WTC11 (cell line): ENCODE results near the gene CACNB3. TPM values are rescaled to one million over a fixed set of nuclear protein-coding genes. Genes with fewer than 3 reads are reported as not detected.

Experiments used
- ATAC-seq: fragments of 200-7000 bp; cut with Tn5 transposase; 2 replicates; pipeline ENCODE4 v1.10.0; 2021; ENCODE audit warnings: mild to moderate bottlenecking, moderate library complexity
- CTCF ChIA-PET: fragments of 300-600 bp; sonication (Branson Sonifier 250); formaldehyde crosslinking; loops from one replicate; lab custom pipeline; 2021; ENCODE audit warnings: antibody characterized with exemption; lab: Charles Lee
- POLR2A ChIA-PET: fragments of 350-600 bp; sonication (Branson Sonifier 250); formaldehyde crosslinking; loops from one replicate; lab custom pipeline; 2021; ENCODE audit warnings: antibody characterized with exemption; lab: Charles Lee
- DNase-seq: peaks from one replicate; pipeline ENCODE4 v3.0.0; 2021; ENCODE audit warnings: low spot score
- H3K27ac Mint-ChIP-seq: 2 replicates; pipeline ENCODE4 v1.8.0; 2021; ENCODE audit warnings: mixed read lengths
- H3K27me3 Mint-ChIP-seq: 2 replicates; pipeline ENCODE4 v1.8.0; 2021; ENCODE audit warnings: low read depth, mild to moderate bottlenecking, moderate library complexity, mixed read lengths
- H3K36me3 Mint-ChIP-seq: 2 replicates; pipeline ENCODE4 v1.8.0; 2021; ENCODE audit warnings: mixed read lengths
- H3K4me1 Mint-ChIP-seq: 2 replicates; pipeline ENCODE4 v1.8.0; 2022; ENCODE audit warnings: mixed read lengths
- H3K4me3 Mint-ChIP-seq: 2 replicates; pipeline ENCODE4 v1.8.0; 2021; ENCODE audit warnings: mild to moderate bottlenecking, moderate library complexity, mixed read lengths
- H3K9me3 Mint-ChIP-seq: 2 replicates; pipeline ENCODE4 v1.8.0; 2021; ENCODE audit warnings: mixed read lengths
- CBFB ChIP-seq: sonication (generic); formaldehyde crosslinking; IDR thresholded peaks from 2 replicates; pipeline ENCODE4 v1.8.1; 2022; ENCODE audit warnings: mild to moderate bottlenecking, low read depth, missing genetic modification reagents
- CREM ChIP-seq: sonication (generic); formaldehyde crosslinking; IDR thresholded peaks from 2 replicates; pipeline ENCODE4 v1.8.1; 2022; ENCODE audit warnings: mild to moderate bottlenecking, missing genetic modification reagents, moderate library complexity
- FOXJ3 ChIP-seq: sonication (generic); formaldehyde crosslinking; IDR thresholded peaks from 2 replicates; pipeline ENCODE4 v1.9.0; 2021; ENCODE audit warnings: missing genetic modification reagents, mild to moderate bottlenecking, borderline replicate concordance
- FOXK1 ChIP-seq: sonication (generic); formaldehyde crosslinking; IDR thresholded peaks from 2 replicates; pipeline ENCODE4 v1.8.0; 2022; ENCODE audit warnings: mild to moderate bottlenecking, moderate library complexity, missing genetic modification reagents
- NFATC4 ChIP-seq: fragments of 250-450 bp; sonication (Bioruptor Pico); IDR thresholded peaks from 2 replicates; pipeline ENCODE4 v1.9.0; 2021; ENCODE audit warnings: mild to moderate bottlenecking
- NR3C1 ChIP-seq: sonication (generic); formaldehyde crosslinking; conservative IDR thresholded peaks from 2 replicates; pipeline ENCODE4 v1.8.1; 2023; ENCODE audit warnings: low read depth, mild to moderate bottlenecking, missing genetic modification reagents
- RORB ChIP-seq: fragments of 250-450 bp; sonication (Bioruptor Pico); IDR thresholded peaks from 2 replicates; pipeline ENCODE4 v1.9.0; 2021; ENCODE audit warnings: mild to moderate bottlenecking
- SOX15 ChIP-seq: fragments of 250-450 bp; sonication (Bioruptor Pico); IDR thresholded peaks from 2 replicates; pipeline ENCODE4 v1.9.0; 2021; ENCODE audit warnings: mild to moderate bottlenecking
- SP1 ChIP-seq: sonication (generic); formaldehyde crosslinking; conservative IDR thresholded peaks from 2 replicates; pipeline ENCODE4 v1.8.1; 2022; ENCODE audit warnings: missing genetic modification reagents
- TCF7 ChIP-seq: sonication (generic); formaldehyde crosslinking; IDR thresholded peaks from 2 replicates; pipeline ENCODE4 v1.8.0; 2022; ENCODE audit warnings: mild to moderate bottlenecking, low read depth, missing genetic modification reagents, moderate library complexity
- TEAD1 ChIP-seq: sonication (generic); formaldehyde crosslinking; IDR thresholded peaks from 2 replicates; pipeline ENCODE4 v1.8.0; 2022; ENCODE audit warnings: mild to moderate bottlenecking, missing genetic modification reagents
- ZNF263 ChIP-seq: sonication (generic); formaldehyde crosslinking; IDR thresholded peaks from 2 replicates; pipeline ENCODE4 v1.8.1; 2022; ENCODE audit warnings: low read depth, mild to moderate bottlenecking, moderate library complexity, missing genetic modification reagents
- ZNF317 ChIP-seq: sonication (generic); formaldehyde crosslinking; IDR thresholded peaks from 2 replicates; pipeline ENCODE4 v1.8.1; 2023; ENCODE audit warnings: low read depth, mild to moderate bottlenecking, moderate library complexity, missing genetic modification reagents, borderline replicate concordance
- total RNA-seq: library from RNA; stranded (reverse); gene quantifications from 3 replicates; pipeline ENCODE4 v1.2.3, GENCODE V29; 2021
- TF ChIP-seq, protein P1 (sequence below): sonication (generic); formaldehyde crosslinking; IDR thresholded peaks from 2 replicates; pipeline ENCODE4 v1.8.0; 2022; ENCODE audit warnings: missing genetic modification reagents
- TF ChIP-seq, protein P2 (sequence below): sonication (generic); formaldehyde crosslinking; conservative IDR thresholded peaks from 2 replicates; pipeline ENCODE4 v1.8.1; 2023; ENCODE audit warnings: mild to moderate bottlenecking, low read depth, missing genetic modification reagents, moderate library complexity
- TF ChIP-seq, protein P3 (sequence below): sonication (generic); formaldehyde crosslinking; IDR thresholded peaks from 2 replicates; pipeline ENCODE4 v1.8.1; 2023; ENCODE audit warnings: mild to moderate bottlenecking, missing genetic modification reagents, moderate library complexity
- TF ChIP-seq, protein P4 (sequence below): sonication (generic); formaldehyde crosslinking; IDR thresholded peaks from 2 replicates; pipeline ENCODE4 v1.8.1; 2023; ENCODE audit warnings: mild to moderate bottlenecking, missing genetic modification reagents, moderate library complexity
- TF ChIP-seq, protein P5 (sequence below): sonication (generic); formaldehyde crosslinking; IDR thresholded peaks from 2 replicates; pipeline ENCODE4 v1.8.1; 2023; ENCODE audit warnings: mild to moderate bottlenecking, moderate library complexity, missing genetic modification reagents
- TF ChIP-seq, protein P6 (sequence below): sonication (generic); formaldehyde crosslinking; IDR thresholded peaks from 2 replicates; pipeline ENCODE4 v1.8.1; 2022; ENCODE audit warnings: low read depth, missing genetic modification reagents, borderline replicate concordance
- TF ChIP-seq, protein P7 (sequence below): sonication (generic); formaldehyde crosslinking; IDR thresholded peaks from 2 replicates; pipeline ENCODE4 v1.8.1; 2023; ENCODE audit warnings: mild to moderate bottlenecking, missing genetic modification reagents, borderline replicate concordance

The CACNB3 gene
- total RNA-seq, 1 experiment from 2014 or later = 17.0 TPM

DNA sequence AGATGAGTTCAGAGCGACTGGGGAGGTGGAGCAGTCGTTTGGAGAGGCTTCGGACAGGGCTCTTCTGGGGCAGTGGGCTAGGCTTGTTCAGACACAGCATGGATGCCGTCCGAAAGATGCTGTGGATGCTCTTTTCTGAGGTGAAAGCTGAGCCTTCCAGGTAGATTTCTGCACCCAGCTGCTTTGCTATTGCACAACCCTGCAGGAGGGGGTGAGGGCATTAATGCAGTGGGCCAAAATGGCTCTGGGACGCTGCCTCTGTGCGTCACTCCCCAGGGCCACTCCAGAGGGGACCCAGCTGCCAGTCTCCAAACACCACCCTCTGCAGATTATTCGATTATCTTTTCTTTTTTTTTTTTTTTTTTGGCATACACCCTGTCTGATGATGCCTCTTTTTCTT, 39.7 kb downstream of the CACNB3 start:
- Mint-ChIP-seq H3K36me3 (peaks cover 17% of the 10 kb centered on the region), H3K9me3 (no peaks in the 10 kb centered on the region), H3K4me3 (no peak overlapping the region), H3K27ac (no peak overlapping the region), H3K4me1 (peaks cover 12% of the 10 kb centered on the region), H3K27me3 (no peaks in the 10 kb centered on the region)
- ChIA-PET POLR2A (interaction anchor here (0.6 kb wide), 1 partner anchor 17 kb away, joined by 4 read pairs; no protein-coding TSS in a partner anchor), CTCF (interaction anchor here (0.6 to 7.0 kb wide), 4 partner anchors 7 to 377 kb away, joined by 4 to 134 read pairs (median 36); partner anchors contain the start of gene RND1)
- ATAC-seq = no peak
- DNase-seq = no peak
- TF ChIP-seq FOXK1 = no peak
- TF ChIP-seq, protein P1, sequence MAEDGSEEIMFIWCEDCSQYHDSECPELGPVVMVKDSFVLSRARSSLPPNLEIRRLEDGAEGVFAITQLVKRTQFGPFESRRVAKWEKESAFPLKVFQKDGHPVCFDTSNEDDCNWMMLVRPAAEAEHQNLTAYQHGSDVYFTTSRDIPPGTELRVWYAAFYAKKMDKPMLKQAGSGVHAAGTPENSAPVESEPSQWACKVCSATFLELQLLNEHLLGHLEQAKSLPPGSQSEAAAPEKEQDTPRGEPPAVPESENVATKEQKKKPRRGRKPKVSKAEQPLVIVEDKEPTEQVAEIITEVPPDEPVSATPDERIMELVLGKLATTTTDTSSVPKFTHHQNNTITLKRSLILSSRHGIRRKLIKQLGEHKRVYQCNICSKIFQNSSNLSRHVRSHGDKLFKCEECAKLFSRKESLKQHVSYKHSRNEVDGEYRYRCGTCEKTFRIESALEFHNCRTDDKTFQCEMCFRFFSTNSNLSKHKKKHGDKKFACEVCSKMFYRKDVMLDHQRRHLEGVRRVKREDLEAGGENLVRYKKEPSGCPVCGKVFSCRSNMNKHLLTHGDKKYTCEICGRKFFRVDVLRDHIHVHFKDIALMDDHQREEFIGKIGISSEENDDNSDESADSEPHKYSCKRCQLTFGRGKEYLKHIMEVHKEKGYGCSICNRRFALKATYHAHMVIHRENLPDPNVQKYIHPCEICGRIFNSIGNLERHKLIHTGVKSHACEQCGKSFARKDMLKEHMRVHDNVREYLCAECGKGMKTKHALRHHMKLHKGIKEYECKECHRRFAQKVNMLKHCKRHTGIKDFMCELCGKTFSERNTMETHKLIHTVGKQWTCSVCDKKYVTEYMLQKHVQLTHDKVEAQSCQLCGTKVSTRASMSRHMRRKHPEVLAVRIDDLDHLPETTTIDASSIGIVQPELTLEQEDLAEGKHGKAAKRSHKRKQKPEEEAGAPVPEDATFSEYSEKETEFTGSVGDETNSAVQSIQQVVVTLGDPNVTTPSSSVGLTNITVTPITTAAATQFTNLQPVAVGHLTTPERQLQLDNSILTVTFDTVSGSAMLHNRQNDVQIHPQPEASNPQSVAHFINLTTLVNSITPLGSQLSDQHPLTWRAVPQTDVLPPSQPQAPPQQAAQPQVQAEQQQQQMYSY (CRISPR knock-in tag) = no peak
- TF ChIP-seq, protein P2, sequence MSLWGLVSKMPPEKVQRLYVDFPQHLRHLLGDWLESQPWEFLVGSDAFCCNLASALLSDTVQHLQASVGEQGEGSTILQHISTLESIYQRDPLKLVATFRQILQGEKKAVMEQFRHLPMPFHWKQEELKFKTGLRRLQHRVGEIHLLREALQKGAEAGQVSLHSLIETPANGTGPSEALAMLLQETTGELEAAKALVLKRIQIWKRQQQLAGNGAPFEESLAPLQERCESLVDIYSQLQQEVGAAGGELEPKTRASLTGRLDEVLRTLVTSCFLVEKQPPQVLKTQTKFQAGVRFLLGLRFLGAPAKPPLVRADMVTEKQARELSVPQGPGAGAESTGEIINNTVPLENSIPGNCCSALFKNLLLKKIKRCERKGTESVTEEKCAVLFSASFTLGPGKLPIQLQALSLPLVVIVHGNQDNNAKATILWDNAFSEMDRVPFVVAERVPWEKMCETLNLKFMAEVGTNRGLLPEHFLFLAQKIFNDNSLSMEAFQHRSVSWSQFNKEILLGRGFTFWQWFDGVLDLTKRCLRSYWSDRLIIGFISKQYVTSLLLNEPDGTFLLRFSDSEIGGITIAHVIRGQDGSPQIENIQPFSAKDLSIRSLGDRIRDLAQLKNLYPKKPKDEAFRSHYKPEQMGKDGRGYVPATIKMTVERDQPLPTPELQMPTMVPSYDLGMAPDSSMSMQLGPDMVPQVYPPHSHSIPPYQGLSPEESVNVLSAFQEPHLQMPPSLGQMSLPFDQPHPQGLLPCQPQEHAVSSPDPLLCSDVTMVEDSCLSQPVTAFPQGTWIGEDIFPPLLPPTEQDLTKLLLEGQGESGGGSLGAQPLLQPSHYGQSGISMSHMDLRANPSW (CRISPR knock-in tag) = no peak

DNA sequence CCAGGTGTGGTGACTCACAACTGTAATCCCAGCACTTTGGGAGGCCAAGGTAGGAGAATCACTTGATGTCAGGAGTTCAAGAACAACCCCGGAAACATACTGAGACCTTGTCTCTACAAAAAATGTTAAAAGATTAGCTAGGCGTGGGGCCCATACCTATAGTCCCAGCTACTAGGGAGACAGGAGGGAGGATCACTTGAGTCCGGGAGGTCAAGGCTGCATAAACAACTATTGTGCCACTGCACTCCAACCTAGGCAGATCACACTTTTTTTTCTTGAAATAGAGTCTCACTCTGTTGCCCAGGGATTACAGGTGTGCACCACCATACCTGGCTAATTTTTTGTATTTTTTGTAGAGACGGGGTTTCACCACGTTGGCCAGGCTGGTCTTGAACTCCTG, 41.3 kb downstream of the CACNB3 start:
- Mint-ChIP-seq H3K27ac (no peak overlapping the region), H3K36me3 (peaks cover 17% of the 10 kb centered on the region), H3K9me3 (no peaks in the 10 kb centered on the region), H3K4me1 (peaks cover 26% of the 10 kb centered on the region), H3K4me3 (no peak overlapping the region), H3K27me3 (0 out of 2 replicates have a peak, but pooled peaks cover under 1% of the 10 kb centered on the region)
- TF ChIP-seq, protein P3, sequence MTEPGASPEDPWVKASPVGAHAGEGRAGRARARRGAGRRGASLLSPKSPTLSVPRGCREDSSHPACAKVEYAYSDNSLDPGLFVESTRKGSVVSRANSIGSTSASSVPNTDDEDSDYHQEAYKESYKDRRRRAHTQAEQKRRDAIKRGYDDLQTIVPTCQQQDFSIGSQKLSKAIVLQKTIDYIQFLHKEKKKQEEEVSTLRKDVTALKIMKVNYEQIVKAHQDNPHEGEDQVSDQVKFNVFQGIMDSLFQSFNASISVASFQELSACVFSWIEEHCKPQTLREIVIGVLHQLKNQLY (CRISPR knock-in tag) = no peak
- TF ChIP-seq TCF7 (CRISPR knock-in tag) (no peak), CREM (no peak), SOX15 (CRISPR knock-in tag) (no peak), RORB (CRISPR knock-in tag) (no peak), NFATC4 (CRISPR knock-in tag) (no peak), ZNF317 (CRISPR knock-in tag) (no peak), ZNF263 (no peak), CBFB (no peak), TEAD1 (CRISPR knock-in tag) (no peak), FOXJ3 (CRISPR knock-in tag) (no peak), NR3C1 (no peak), SP1 (CRISPR knock-in tag) (no peak)
- TF ChIP-seq, protein P4, sequence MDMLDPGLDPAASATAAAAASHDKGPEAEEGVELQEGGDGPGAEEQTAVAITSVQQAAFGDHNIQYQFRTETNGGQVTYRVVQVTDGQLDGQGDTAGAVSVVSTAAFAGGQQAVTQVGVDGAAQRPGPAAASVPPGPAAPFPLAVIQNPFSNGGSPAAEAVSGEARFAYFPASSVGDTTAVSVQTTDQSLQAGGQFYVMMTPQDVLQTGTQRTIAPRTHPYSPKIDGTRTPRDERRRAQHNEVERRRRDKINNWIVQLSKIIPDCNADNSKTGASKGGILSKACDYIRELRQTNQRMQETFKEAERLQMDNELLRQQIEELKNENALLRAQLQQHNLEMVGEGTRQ (CRISPR knock-in tag) = no peak
- TF ChIP-seq, protein P5, sequence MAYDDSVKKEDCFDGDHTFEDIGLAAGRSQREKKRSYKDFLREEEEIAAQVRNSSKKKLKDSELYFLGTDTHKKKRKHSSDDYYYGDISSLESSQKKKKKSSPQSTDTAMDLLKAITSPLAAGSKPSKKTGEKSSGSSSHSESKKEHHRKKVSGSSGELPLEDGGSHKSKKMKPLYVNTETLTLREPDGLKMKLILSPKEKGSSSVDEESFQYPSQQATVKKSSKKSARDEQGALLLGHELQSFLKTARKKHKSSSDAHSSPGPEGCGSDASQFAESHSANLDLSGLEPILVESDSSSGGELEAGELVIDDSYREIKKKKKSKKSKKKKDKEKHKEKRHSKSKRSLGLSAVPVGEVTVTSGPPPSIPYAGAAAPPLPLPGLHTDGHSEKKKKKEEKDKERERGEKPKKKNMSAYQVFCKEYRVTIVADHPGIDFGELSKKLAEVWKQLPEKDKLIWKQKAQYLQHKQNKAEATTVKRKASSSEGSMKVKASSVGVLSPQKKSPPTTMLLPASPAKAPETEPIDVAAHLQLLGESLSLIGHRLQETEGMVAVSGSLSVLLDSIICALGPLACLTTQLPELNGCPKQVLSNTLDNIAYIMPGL = no peak
- TF ChIP-seq, protein P6, sequence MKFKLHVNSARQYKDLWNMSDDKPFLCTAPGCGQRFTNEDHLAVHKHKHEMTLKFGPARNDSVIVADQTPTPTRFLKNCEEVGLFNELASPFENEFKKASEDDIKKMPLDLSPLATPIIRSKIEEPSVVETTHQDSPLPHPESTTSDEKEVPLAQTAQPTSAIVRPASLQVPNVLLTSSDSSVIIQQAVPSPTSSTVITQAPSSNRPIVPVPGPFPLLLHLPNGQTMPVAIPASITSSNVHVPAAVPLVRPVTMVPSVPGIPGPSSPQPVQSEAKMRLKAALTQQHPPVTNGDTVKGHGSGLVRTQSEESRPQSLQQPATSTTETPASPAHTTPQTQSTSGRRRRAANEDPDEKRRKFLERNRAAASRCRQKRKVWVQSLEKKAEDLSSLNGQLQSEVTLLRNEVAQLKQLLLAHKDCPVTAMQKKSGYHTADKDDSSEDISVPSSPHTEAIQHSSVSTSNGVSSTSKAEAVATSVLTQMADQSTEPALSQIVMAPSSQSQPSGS (CRISPR knock-in tag) = no peak
- TF ChIP-seq, protein P7, sequence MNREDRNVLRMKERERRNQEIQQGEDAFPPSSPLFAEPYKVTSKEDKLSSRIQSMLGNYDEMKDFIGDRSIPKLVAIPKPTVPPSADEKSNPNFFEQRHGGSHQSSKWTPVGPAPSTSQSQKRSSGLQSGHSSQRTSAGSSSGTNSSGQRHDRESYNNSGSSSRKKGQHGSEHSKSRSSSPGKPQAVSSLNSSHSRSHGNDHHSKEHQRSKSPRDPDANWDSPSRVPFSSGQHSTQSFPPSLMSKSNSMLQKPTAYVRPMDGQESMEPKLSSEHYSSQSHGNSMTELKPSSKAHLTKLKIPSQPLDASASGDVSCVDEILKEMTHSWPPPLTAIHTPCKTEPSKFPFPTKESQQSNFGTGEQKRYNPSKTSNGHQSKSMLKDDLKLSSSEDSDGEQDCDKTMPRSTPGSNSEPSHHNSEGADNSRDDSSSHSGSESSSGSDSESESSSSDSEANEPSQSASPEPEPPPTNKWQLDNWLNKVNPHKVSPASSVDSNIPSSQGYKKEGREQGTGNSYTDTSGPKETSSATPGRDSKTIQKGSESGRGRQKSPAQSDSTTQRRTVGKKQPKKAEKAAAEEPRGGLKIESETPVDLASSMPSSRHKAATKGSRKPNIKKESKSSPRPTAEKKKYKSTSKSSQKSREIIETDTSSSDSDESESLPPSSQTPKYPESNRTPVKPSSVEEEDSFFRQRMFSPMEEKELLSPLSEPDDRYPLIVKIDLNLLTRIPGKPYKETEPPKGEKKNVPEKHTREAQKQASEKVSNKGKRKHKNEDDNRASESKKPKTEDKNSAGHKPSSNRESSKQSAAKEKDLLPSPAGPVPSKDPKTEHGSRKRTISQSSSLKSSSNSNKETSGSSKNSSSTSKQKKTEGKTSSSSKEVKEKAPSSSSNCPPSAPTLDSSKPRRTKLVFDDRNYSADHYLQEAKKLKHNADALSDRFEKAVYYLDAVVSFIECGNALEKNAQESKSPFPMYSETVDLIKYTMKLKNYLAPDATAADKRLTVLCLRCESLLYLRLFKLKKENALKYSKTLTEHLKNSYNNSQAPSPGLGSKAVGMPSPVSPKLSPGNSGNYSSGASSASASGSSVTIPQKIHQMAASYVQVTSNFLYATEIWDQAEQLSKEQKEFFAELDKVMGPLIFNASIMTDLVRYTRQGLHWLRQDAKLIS (CRISPR knock-in tag) = no peak
- DNase-seq = no peak
- ATAC-seq = no peak
- ChIA-PET CTCF (interaction anchor here (0.8 to 7.0 kb wide), 3 partner anchors 31 to 76 kb away, joined by 3 to 65 read pairs (median 3); no protein-coding TSS in a partner anchor), POLR2A (interaction anchor here (1.1 to 1.4 kb wide), 2 partner anchors 16 to 31 kb away, joined by 4 to 13 read pairs; no protein-coding TSS in a partner anchor)
